ENCODE results near the gene METTL9. TPM values are rescaled to one million over a fixed set of nuclear protein-coding genes. Genes with fewer than 3 reads are reported as not detected.
A peak's percentile ranks its signal among the peaks of the same experiment; 100 is the strongest.

Gene METTL9
- total and polyA plus RNA-seq, 9 of the 15 experiments (the other 6 are each of a cell fraction or from before 2014, with no cell fraction given) = 12.2 to 107 (median 79.1) TPM

GRCh38 chr16:21684199-21684598 lies 84.8 kb downstream of the METTL9 start:
- Histone ChIP-seq H3K4me1 (replicated peaks in 1 of 2; ENCODE audit: control insufficient read depth in 2 of 2, insufficient read depth in 2 of 2, low read length in 2 of 2) (no peaks in the 10 kb centered on the region; a peak in 1 of 5 replicates), H3K9ac (ENCODE audit: insufficient read depth in 1 of 2, low read depth in 2 of 2, low read length in 2 of 2) (no peak overlapping the region), H3K36me3 (ENCODE audit: control insufficient read depth, insufficient read depth, low read length) (no peaks in the 10 kb centered on the region), H4K20me1 (replicated peaks; ENCODE audit: control insufficient read depth, insufficient read depth, low read length) (no peaks in the 10 kb centered on the region; the same call in 1 of the 2 replicates), H3K79me2 (ENCODE audit: control insufficient read depth, insufficient read depth, low read length) (no peaks in the 10 kb centered on the region), H3K4me2 (ENCODE audit: insufficient read depth, low read length) (no peak overlapping the region), H3K27ac (ENCODE audit: extremely low read depth, low read depth, low read length) (no peak overlapping the region), H3K9me3 (replicated peaks; ENCODE audit: control insufficient read depth, insufficient read depth, low read depth, low read length) (no peaks in the 10 kb centered on the region), H3K9me1 (ENCODE audit: control insufficient read depth, insufficient read depth, low read length) (no peaks in the 10 kb centered on the region), H2AFZ (ENCODE audit: low read depth, low read length) (no peak overlapping the region), H3K27me3 (ENCODE audit: control insufficient read depth in 2 of 2, insufficient read depth in 2 of 2, low read length in 2 of 2) (peaks cover 0 to 8% of the 10 kb centered on the region in 2 experiments; a peak in 2 of 5 replicates), H3K4me3 (no peak overlapping the region)
- CTCF ChIA-PET (ENCODE audit: low intra/inter-chr PET ratio) = no interaction called here
- no peak for TF ChIP-seq ZNF274 (IDR thresholded peaks at IDR 0.05; ENCODE audit: borderline replicate concordance, low read depth, low read length)
- TF ChIP-seq CTCF (IDR thresholded peaks at IDR 0.05 in 2 of 3, conservative IDR thresholded peaks at IDR 0.05 in 1 of 3; ENCODE audit: insufficient read depth in 2 of 3, low read depth in 1 of 3, low read length in 3 of 3) = peak; percentile 57 to 82 (median 65)
- TF ChIP-seq MCM2 (IDR thresholded peaks at IDR 0.05; ENCODE audit: low read depth) = no peak
- peak; percentile 62 for TF ChIP-seq NFIC (IDR thresholded peaks at IDR 0.05)
- TF ChIP-seq ZNF280A (IDR thresholded peaks at IDR 0.05; ENCODE audit: low read depth, partially characterized antibody) = no peak
- TF ChIP-seq CTCFL (IDR thresholded peaks at IDR 0.05; ENCODE audit: borderline replicate concordance, insufficient read depth, low read depth, low read length, poor library complexity, severe bottlenecking) = peak; percentile 66
- BruUV-seq (replicated peaks) = no TSS peak
- POLR2A ChIA-PET = no interaction called here
- intact Hi-C loops (cut with micrococcal nuclease) = no loop called here
- WGBS (ENCODE audit: insufficient coverage, low coverage, missing lambda C conversion rate) = 2% methylated on average over 6 of the region's 6 CpGs
- no peak for FAIRE-seq
- in situ Hi-C loops (cut with MboI) = no loop called here
- DNase-seq (ENCODE audit: extremely low read depth in 1 of 4, low spot score in 3 of 4) = peak; percentile 49 to 65 (median 54)
- no peak for ATAC-seq

Measured in K562 (cell line).